ENCODE data around the gene MRFAP1. TPM values are rescaled to one million over a fixed set of nuclear protein-coding genes. Genes with fewer than 3 reads are reported as not detected.
"Not testable (repeated sequence)": the region's sequence is repeated elsewhere in the genome, so short reads cannot be mapped to it uniquely, and the experiment has no call there.

Gene MRFAP1
- total RNA-seq, 4 donors from 2014 or later = 155 to 331 (median 234) TPM

GRCh38 chr4:6668391-6668790 is 27.9 kb downstream of the MRFAP1 start:
- peaks cover 0 to 21% (median 0%) of the 10 kb centered on the region in 4 donors for H3K27me3 ChIP-seq
- no peak overlapping the region for H3K4me3 ChIP-seq
- peaks cover 0 to 20% (median 1%) of the 10 kb centered on the region in 4 donors for H3K36me3 ChIP-seq
- no peak overlapping the region for H3K27ac ChIP-seq (replicated peaks in 1 of 4)
- intact Hi-C loops (cut with DNase I) = no loop called here
- TF ChIP-seq POLR2AphosphoS5 (IDR thresholded peaks at IDR 0.05) (no peak), CTCF (IDR thresholded peaks at IDR 0.05) (no peak), POLR2A (IDR thresholded peaks at IDR 0.05; ENCODE audit: low read depth) (no peak), EP300 (IDR thresholded peaks at IDR 0.05) (no peak)
- no peaks in the 10 kb centered on the region for H3K9me3 ChIP-seq
- H3K4me1 ChIP-seq = peaks cover 10 to 29% (median 26%) of the 10 kb centered on the region in 4 donors
- 88% methylated on average over 8 of the region's 11 CpGs for WGBS
- DNase-seq (ENCODE audit: extremely low spot score) = no peak

- WGBS = 100% methylated on average over 1 of the region's 1 CpG
- H3K27me3 ChIP-seq = no peaks in the 10 kb centered on the region
- no peak for TF ChIP-seq POLR2A (IDR thresholded peaks at IDR 0.05; ENCODE audit: low read depth)
- no peak for TF ChIP-seq CTCF (IDR thresholded peaks at IDR 0.05)
- TF ChIP-seq EP300 (IDR thresholded peaks at IDR 0.05) = no peak
- TF ChIP-seq POLR2AphosphoS5 (IDR thresholded peaks at IDR 0.05) = no peak
- peaks cover 0 to 25% (median 3%) of the 10 kb centered on the region in 4 donors for H3K36me3 ChIP-seq
- H3K27ac ChIP-seq (replicated peaks in 1 of 4) = no peak overlapping the region
- H3K4me3 ChIP-seq = no peak overlapping the region
- H3K4me1 ChIP-seq = peaks cover 19 to 36% (median 35%) of the 10 kb centered on the region in 4 donors
- intact Hi-C loops (cut with DNase I) = no loop called here
- no peak for DNase-seq (ENCODE audit: extremely low spot score)
- H3K9me3 ChIP-seq = no peaks in the 10 kb centered on the region
Observed at GRCh38 chr4:6671648-6672047, 31.2 kb downstream of the MRFAP1 start.

- TF ChIP-seq POLR2AphosphoS5 (IDR thresholded peaks at IDR 0.05) = no peak
- no peak for TF ChIP-seq POLR2A (IDR thresholded peaks at IDR 0.05; ENCODE audit: low read depth)
- TF ChIP-seq EP300 (IDR thresholded peaks at IDR 0.05) = no peak
- no peak for TF ChIP-seq CTCF (IDR thresholded peaks at IDR 0.05)
- no peak overlapping the region for H3K4me3 ChIP-seq
- H3K27ac ChIP-seq (replicated peaks in 1 of 4) = no peak overlapping the region
- H3K9me3 ChIP-seq = no peaks in the 10 kb centered on the region
- H3K36me3 ChIP-seq = peaks cover 0 to 25% (median 3%) of the 10 kb centered on the region in 4 donors
- H3K27me3 ChIP-seq = no peaks in the 10 kb centered on the region
- H3K4me1 ChIP-seq = peaks cover 24 to 41% (median 39%) of the 10 kb centered on the region in 4 donors
- no peak for DNase-seq (ENCODE audit: extremely low spot score)
- 96% methylated on average over 19 of the region's 19 CpGs for WGBS
- intact Hi-C loops (cut with DNase I) = no loop called here
Observed at GRCh38 chr4:6672131-6672530, 31.6 kb downstream of the MRFAP1 start.

- peak overlapping the region in 1 of 4 donors; percentile 93 for H3K27ac ChIP-seq (replicated peaks in 1 of 4)
- H3K9me3 ChIP-seq; H3K27me3 ChIP-seq; intact Hi-C loops (cut with DNase I); DNase-seq (ENCODE audit: extremely low spot score): not testable (repeated sequence)
- 96% methylated on average over 13 of the region's 34 CpGs for WGBS
- H3K36me3 ChIP-seq = peaks cover 0 to 25% (median 3%) of the 10 kb centered on the region in 4 donors
- peak overlapping the region; percentile 81 to 96 (median 82) for H3K4me3 ChIP-seq
- H3K4me1 ChIP-seq = peaks cover 27 to 46% (median 45%) of the 10 kb centered on the region in 4 donors
Observed at GRCh38 chr4:6672541-6673190, 32.2 kb downstream of the MRFAP1 start.

GRCh38 chr4:6673191-6673659 is 32.7 kb downstream of the MRFAP1 start:
- intact Hi-C loops (cut with DNase I); DNase-seq (ENCODE audit: extremely low spot score); H3K9me3 ChIP-seq; H3K27me3 ChIP-seq: not testable (repeated sequence)
- Histone ChIP-seq H3K4me3 (peak overlapping the region; percentile 81 to 96 (median 82)), H3K27ac (replicated peaks in 1 of 4) (peak overlapping the region; percentile 85 to 93 (median 88)), H3K36me3 (peaks cover 0 to 26% (median 3%) of the 10 kb centered on the region in 4 donors), H3K4me1 (peaks cover 27 to 48% (median 46%) of the 10 kb centered on the region in 4 donors)
- WGBS = 49% methylated on average over 13 of the region's 14 CpGs
- peak in 1 of 2 donors; percentile 4 for TF ChIP-seq POLR2AphosphoS5 (IDR thresholded peaks at IDR 0.05)
